Keratinocyte (primary cell): ENCODE data around the gene LDAH. TPM values are rescaled to one million over a fixed set of nuclear protein-coding genes. Genes with fewer than 3 reads are reported as not detected.

ENCODE experiments used
- DNase-seq: peaks from one replicate; pipeline ENCODE4 v3.0.0-alpha.2; 2011; ENCODE audit warnings: low read depth, missing footprints, low spot score
- FAIRE-seq: peaks from 2 replicates; lab custom pipeline; 2011; peaks lifted over from hg19 to GRCh38; lab: Jason Lieb, UNC
- H2AFZ ChIP-seq: 2 replicates; pipeline ENCODE4 v1.6.0; 2012; ENCODE audit warnings: low read length, control low read depth, inconsistent platforms; ENCODE audit not compliant: control insufficient read depth
- H3K27ac ChIP-seq: 2 replicates; pipeline ENCODE4 v1.5.1; 2011; ENCODE audit warnings: low read length; ENCODE audit not compliant: control insufficient read depth, insufficient read depth
- H3K27me3 ChIP-seq: 3 replicates; pipeline ENCODE4 v1.6.0; 2011; ENCODE audit warnings: low read length; ENCODE audit not compliant: control insufficient read depth, insufficient read depth; ENCODE audit errors: extremely low read depth
- H3K36me3 ChIP-seq, 2 experiments: 2 replicates in 1 of 2; 3 replicates in 1 of 2; pipeline ENCODE4 v1.5.1; 2011; ENCODE audit warnings: low read length in 2 of 2, mild to moderate bottlenecking in 1 of 2; ENCODE audit not compliant: control insufficient read depth in 2 of 2, insufficient read depth in 2 of 2; ENCODE audit errors: extremely low read depth in 1 of 2
- H3K4me1 ChIP-seq: 3 replicates; pipeline ENCODE4 v1.5.1; 2011; ENCODE audit warnings: low read length; ENCODE audit not compliant: control insufficient read depth, insufficient read depth; ENCODE audit errors: extremely low read depth
- H3K4me2 ChIP-seq: 3 replicates; pipeline ENCODE4 v1.6.0; 2011; ENCODE audit warnings: low read depth, low read length; ENCODE audit not compliant: control insufficient read depth, insufficient read depth; ENCODE audit errors: extremely low read depth
- H3K4me3 ChIP-seq, 3 experiments: fragments of 200-600 bp in 1 of 3; sonication (generic) in 1 of 3; 2 replicates in 2 of 3; 3 replicates in 1 of 3; pipeline ENCODE4 v1.5.1; 2011 to 2016; ENCODE audit warnings: low read length in 3 of 3, mild to moderate bottlenecking in 3 of 3, control low read depth in 2 of 3, inconsistent platforms in 1 of 3, low read depth in 1 of 3, mixed read lengths in 1 of 3, mixed run types in 1 of 3, moderate library complexity in 1 of 3; ENCODE audit not compliant: control insufficient read depth in 2 of 3, insufficient read depth in 2 of 3; ENCODE audit errors: extremely low read depth in 1 of 3
- H3K79me2 ChIP-seq: 2 replicates; pipeline ENCODE4 v1.6.0; 2012; ENCODE audit warnings: low read length; ENCODE audit not compliant: control insufficient read depth, insufficient read depth
- H3K9ac ChIP-seq: 3 replicates; pipeline ENCODE4 v1.6.0; 2011; ENCODE audit warnings: low read length; ENCODE audit not compliant: control insufficient read depth, insufficient read depth; ENCODE audit errors: extremely low read depth
- H3K9me1 ChIP-seq: 3 replicates; pipeline ENCODE4 v1.6.0; 2011; ENCODE audit warnings: low read length; ENCODE audit not compliant: control insufficient read depth, insufficient read depth; ENCODE audit errors: extremely low read depth
- H3K9me3 ChIP-seq: 2 replicates; pipeline ENCODE4 v1.5.1; 2012; ENCODE audit warnings: low read depth, low read length; ENCODE audit not compliant: control insufficient read depth
- H4K20me1 ChIP-seq: 3 replicates; pipeline ENCODE4 v1.6.0; 2011; ENCODE audit warnings: low read length; ENCODE audit not compliant: control insufficient read depth, insufficient read depth; ENCODE audit errors: extremely low read depth
- CTCF ChIP-seq, 3 experiments: IDR thresholded peaks in 1 of 3; conservative IDR thresholded peaks in 1 of 3; optimal IDR thresholded peaks in 1 of 3; 2 replicates in 2 of 3; 3 replicates in 1 of 3; pipeline versions ENCODE3 to v1.5.1; 2011; ENCODE audit warnings: low read length in 3 of 3, mild to moderate bottlenecking in 3 of 3, moderate library complexity in 2 of 3, control low read depth in 1 of 3, inconsistent platforms in 1 of 3; ENCODE audit not compliant: insufficient read depth in 2 of 3; ENCODE audit errors: extremely low read depth in 1 of 3
- EZH2 ChIP-seq: IDR thresholded peaks from one replicate; pipeline ENCODE4 v1.6.1; 2012; ENCODE audit warnings: inconsistent platforms, mild to moderate bottlenecking, low read length, moderate library complexity
- dilution Hi-C: fragments of 300-500 bp; cut with MboI; formaldehyde crosslinking; loops from one replicate; pipeline ENCODE4 v1.7.0; 2020; ENCODE audit warnings: low sequenced_read_pairs; ENCODE audit not compliant: extremely low pct_ligation_motif_present
- polyA plus RNA-seq, 5 experiments: library from polyadenylated mRNA; depleted of rRNA in 3 of 5; stranded (reverse) in 3 of 5; stranded (forward) in 1 of 5; unstranded in 1 of 5; fragments of >200 nt; gene quantifications; 1 replicate in 1 of 5; 2 replicates in 3 of 5; 3 replicates in 1 of 5; pipeline versions ENCODE4 v1.2.1 to v1.2.3, GENCODE V29; 2011 to 2012; ENCODE audit warnings: missing spikeins in 2 of 5, low read depth in 1 of 5, low replicate concordance in 1 of 5

The LDAH gene
- polyA plus RNA-seq, 1 donor (not counting 4 experiments of a cell fraction or from before 2014, with no cell fraction given), result 22.7 TPM

- FAIRE-seq (no peak), DNase-seq (no peak)
- no peaks in the 10 kb centered on the region for H3K9me1 ChIP-seq
- H3K27ac ChIP-seq, result no peak overlapping the region
- H3K9me3 ChIP-seq, result no peaks in the 10 kb centered on the region
- H3K36me3 ChIP-seq, result peaks cover 3 to 5% of the 10 kb centered on the region in 2 experiments
- no peaks in the 10 kb centered on the region for H3K79me2 ChIP-seq
- H4K20me1 ChIP-seq, result no peaks in the 10 kb centered on the region
- no peak for TF ChIP-seq EZH2
- peak; percentile 23 to 53 (median 32) for TF ChIP-seq CTCF (optimal IDR thresholded peaks at IDR 0.05 in 1 of 3, IDR thresholded peaks at IDR 0.05 in 1 of 3, conservative IDR thresholded peaks at IDR 0.05 in 1 of 3; ENCODE audit: extremely low read depth in 1 of 3, insufficient read depth in 2 of 3, low read length in 3 of 3)
- H3K4me2 ChIP-seq, result no peak overlapping the region
- H2AFZ ChIP-seq, result no peak overlapping the region
- dilution Hi-C loops, result no loop called here
- H3K9ac ChIP-seq, result no peak overlapping the region
- H3K4me3 ChIP-seq, result no peak overlapping the region
- no peaks in the 10 kb centered on the region for H3K4me1 ChIP-seq
- no peaks in the 10 kb centered on the region for H3K27me3 ChIP-seq
These were observed 140.6 kb downstream of the LDAH start for GRCh38 chr2:20682167-20682920.

- H3K9me1 ChIP-seq, result no peaks in the 10 kb centered on the region
- H3K4me1 ChIP-seq, result no peaks in the 10 kb centered on the region
- H2AFZ ChIP-seq, result no peak overlapping the region
- no peak for TF ChIP-seq EZH2
- TF ChIP-seq CTCF (optimal IDR thresholded peaks at IDR 0.05 in 1 of 3, IDR thresholded peaks at IDR 0.05 in 1 of 3, conservative IDR thresholded peaks at IDR 0.05 in 1 of 3; ENCODE audit: extremely low read depth in 1 of 3, insufficient read depth in 2 of 3, low read length in 3 of 3), result no peak
- no peak for FAIRE-seq
- no peaks in the 10 kb centered on the region for H4K20me1 ChIP-seq
- no peaks in the 10 kb centered on the region for H3K79me2 ChIP-seq
- no peak overlapping the region for H3K4me2 ChIP-seq
- DNase-seq, result no peak
- H3K9ac ChIP-seq, result no peak overlapping the region
- no peaks in the 10 kb centered on the region for H3K27me3 ChIP-seq
- peaks cover 3 to 5% of the 10 kb centered on the region in 2 experiments for H3K36me3 ChIP-seq
- no peaks in the 10 kb centered on the region for H3K9me3 ChIP-seq
- no peak overlapping the region for H3K4me3 ChIP-seq
- H3K27ac ChIP-seq, result no peak overlapping the region
- dilution Hi-C loops, result no loop called here
These were observed 142.0 kb downstream of the LDAH start for GRCh38 chr2:20680744-20681375.
